ENCODE results near the gene CHD2.

- TF ChIP-seq FOXA2 (IDR thresholded peaks at IDR 0.05) (no peak), CTCF (IDR thresholded peaks at IDR 0.05; ENCODE audit: low read depth, low read length, missing input control) (no peak), REST (IDR thresholded peaks at IDR 0.05) (no peak)
These were observed 124.2 kb downstream of the CHD2 start for GRCh38 chr15:93024293-93024692.
